ENCODE results near the gene FBXL3. TPM values are rescaled to one million over a fixed set of nuclear protein-coding genes. Genes with fewer than 3 reads are reported as not detected.
"Not testable (repeated sequence)": the region's sequence is repeated elsewhere in the genome, so short reads cannot be mapped to it uniquely, and the experiment has no call there.

The FBXL3 gene
- total RNA-seq, 1 donor from 2014 or later = 37.2 TPM

- Histone ChIP-seq H3K4me1 (ENCODE audit: insufficient read depth, low read length) (peaks cover 8% of the 10 kb centered on the region), H3K36me3 (ENCODE audit: insufficient read depth, low read length) (no peaks in the 10 kb centered on the region), H3K4me3 (ENCODE audit: insufficient read depth, low read depth, low read length) (no peak overlapping the region), H3K9ac (ENCODE audit: low read length) (no peak overlapping the region), H3K27ac (ENCODE audit: low read depth, low read length) (no peak overlapping the region), H3K9me3 (ENCODE audit: insufficient read depth, low read depth, low read length) (no peaks in the 10 kb centered on the region), H3K27me3 (ENCODE audit: insufficient read depth, low read length) (peaks cover 3% of the 10 kb centered on the region), H3K4me2 (ENCODE audit: low read length) (peak overlapping the region; percentile 52), H3K79me2 (ENCODE audit: insufficient read depth, low read length) (no peaks in the 10 kb centered on the region), H4K20me1 (ENCODE audit: insufficient read depth, low read length) (no peaks in the 10 kb centered on the region), H2AFZ (ENCODE audit: low read depth, low read length) (no peak overlapping the region)
- Mint-ChIP-seq H3K27ac (ENCODE audit: unreplicated experiment) (peak overlapping the region; percentile 14), H3K4me1 (ENCODE audit: low read depth, unreplicated experiment) (peaks cover 15% of the 10 kb centered on the region), H3K4me3 (ENCODE audit: unreplicated experiment) (no peak overlapping the region), H3K36me3 (ENCODE audit: low read depth, unreplicated experiment) (no peaks in the 10 kb centered on the region), H3K27me3 (ENCODE audit: low read depth, unreplicated experiment) (peaks cover 3% of the 10 kb centered on the region), H3K9me3 (ENCODE audit: unreplicated experiment) (no peaks in the 10 kb centered on the region)
- TF ChIP-seq CTCF (IDR thresholded peaks at IDR 0.05; ENCODE audit: insufficient read depth, low read depth, low read length) = no peak
- FAIRE-seq (no peak), DNase-seq (ENCODE audit: low read depth) (peak; percentile 65)
Observed at GRCh38 chr13:76965759-76966421, 61.1 kb downstream of the FBXL3 start.

- H3K4me2 ChIP-seq (ENCODE audit: low read length); H3K4me1 ChIP-seq (ENCODE audit: insufficient read depth, low read length); H3K36me3 Mint-ChIP-seq (ENCODE audit: low read depth, unreplicated experiment); H3K27ac Mint-ChIP-seq (ENCODE audit: unreplicated experiment); H3K9ac ChIP-seq (ENCODE audit: low read length); H3K36me3 ChIP-seq (ENCODE audit: insufficient read depth, low read length); H3K4me1 Mint-ChIP-seq (ENCODE audit: low read depth, unreplicated experiment); H3K79me2 ChIP-seq (ENCODE audit: insufficient read depth, low read length); H3K4me3 Mint-ChIP-seq (ENCODE audit: unreplicated experiment); DNase-seq (ENCODE audit: low read depth); H4K20me1 ChIP-seq (ENCODE audit: insufficient read depth, low read length); H2AFZ ChIP-seq (ENCODE audit: low read depth, low read length); H3K27me3 Mint-ChIP-seq (ENCODE audit: low read depth, unreplicated experiment); H3K4me3 ChIP-seq (ENCODE audit: insufficient read depth, low read depth, low read length); H3K27ac ChIP-seq (ENCODE audit: low read depth, low read length); H3K27me3 ChIP-seq (ENCODE audit: insufficient read depth, low read length); FAIRE-seq: not testable (repeated sequence)
- peaks cover 13% of the 10 kb centered on the region for H3K9me3 Mint-ChIP-seq (ENCODE audit: unreplicated experiment)
- peaks cover 13% of the 10 kb centered on the region for H3K9me3 ChIP-seq (ENCODE audit: insufficient read depth, low read depth, low read length)
Observed at GRCh38 chr13:76959734-76960133, 67.2 kb downstream of the FBXL3 start.

- Mint-ChIP-seq H3K27ac (ENCODE audit: unreplicated experiment) (no peak overlapping the region), H3K4me3 (ENCODE audit: unreplicated experiment) (no peak overlapping the region), H3K9me3 (ENCODE audit: unreplicated experiment) (peaks cover 13% of the 10 kb centered on the region), H3K4me1 (ENCODE audit: low read depth, unreplicated experiment) (no peaks in the 10 kb centered on the region), H3K36me3 (ENCODE audit: low read depth, unreplicated experiment) (peaks cover 2% of the 10 kb centered on the region), H3K27me3 (ENCODE audit: low read depth, unreplicated experiment) (no peaks in the 10 kb centered on the region)
- no peak for DNase-seq (ENCODE audit: low read depth)
- H2AFZ ChIP-seq (ENCODE audit: low read depth, low read length) = no peak overlapping the region
- no peak for FAIRE-seq
- no peak overlapping the region for H3K4me2 ChIP-seq (ENCODE audit: low read length)
- no peak overlapping the region for H3K4me3 ChIP-seq (ENCODE audit: insufficient read depth, low read depth, low read length)
- H3K27me3 ChIP-seq (ENCODE audit: insufficient read depth, low read length) = no peaks in the 10 kb centered on the region
- no peak overlapping the region for H3K9ac ChIP-seq (ENCODE audit: low read length)
- TF ChIP-seq EZH2 (IDR thresholded peaks at IDR 0.05; ENCODE audit: insufficient read depth, low read length) (no peak), CTCF (IDR thresholded peaks at IDR 0.05; ENCODE audit: insufficient read depth, low read depth, low read length) (no peak)
- H3K27ac ChIP-seq (ENCODE audit: low read depth, low read length) = no peak overlapping the region
- peaks cover 13% of the 10 kb centered on the region for H3K9me3 ChIP-seq (ENCODE audit: insufficient read depth, low read depth, low read length)
- no peaks in the 10 kb centered on the region for H4K20me1 ChIP-seq (ENCODE audit: insufficient read depth, low read length)
- no peaks in the 10 kb centered on the region for H3K79me2 ChIP-seq (ENCODE audit: insufficient read depth, low read length)
- H3K4me1 ChIP-seq (ENCODE audit: insufficient read depth, low read length) = no peaks in the 10 kb centered on the region
- H3K36me3 ChIP-seq (ENCODE audit: insufficient read depth, low read length) = no peaks in the 10 kb centered on the region
Observed at GRCh38 chr13:76958841-76959432, 68.0 kb downstream of the FBXL3 start.
